ENCODE data around the gene AGO4.

- TF ChIP-seq EZH2phosphoT487 (IDR thresholded peaks at IDR 0.05; ENCODE audit: low read length) (no peak), CTCF (IDR thresholded peaks at IDR 0.05; ENCODE audit: low read length) (no peak)
Measured at GRCh38 chr1:35894656-35895055, 86.8 kb downstream of the AGO4 start.
